ENCODE data around the gene FYN.
"Not testable (repeated sequence)": the region's sequence is repeated elsewhere in the genome, so short reads cannot be mapped to it uniquely, and the experiment has no call there.

FYN gene

GRCh38 chr6:111680811-111681609 is 192.2 kb downstream of the FYN start:
- not testable (repeated sequence) for ATAC-seq, DNase-seq

GRCh38 chr6:111680015-111680712 is 193.1 kb downstream of the FYN start:
- no peak for ATAC-seq
- DNase-seq: no peak

DNA sequence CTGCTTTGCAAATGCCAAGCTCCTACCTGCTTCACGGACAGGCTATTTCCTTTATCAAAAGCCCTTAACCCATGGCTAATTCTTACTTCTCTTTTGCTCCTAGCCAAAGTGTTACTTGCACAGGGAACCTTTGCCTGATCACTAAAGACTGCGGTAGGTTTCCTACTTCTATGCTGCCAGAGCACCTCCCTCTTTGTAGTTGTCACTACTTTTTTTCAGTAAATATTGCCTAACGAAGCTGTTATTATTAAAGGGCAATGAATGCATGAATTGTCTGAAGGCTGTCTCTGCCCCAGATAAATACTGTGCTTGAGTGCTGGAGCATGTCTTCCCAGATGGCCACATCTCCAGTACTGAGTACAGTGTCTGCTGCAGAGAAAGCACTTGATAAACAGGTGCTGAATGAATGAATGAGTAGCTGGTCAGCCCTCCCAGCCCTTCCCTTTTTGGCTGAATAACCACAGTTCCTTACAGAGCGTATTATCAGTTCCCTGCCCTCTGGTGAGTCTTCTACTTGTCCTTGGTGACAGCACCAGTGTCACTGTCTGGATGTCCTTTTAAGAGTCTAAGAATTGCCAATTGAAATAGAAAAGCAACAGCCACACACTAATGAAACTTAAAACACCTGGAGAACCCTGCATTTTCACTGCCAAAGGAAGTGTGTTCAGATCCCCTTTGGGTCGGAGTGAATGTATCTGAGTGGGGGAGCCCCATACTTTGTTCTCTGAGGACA is 194.0 kb downstream of the FYN start:
- ATAC-seq: no peak
- DNase-seq: no peak

DNA sequence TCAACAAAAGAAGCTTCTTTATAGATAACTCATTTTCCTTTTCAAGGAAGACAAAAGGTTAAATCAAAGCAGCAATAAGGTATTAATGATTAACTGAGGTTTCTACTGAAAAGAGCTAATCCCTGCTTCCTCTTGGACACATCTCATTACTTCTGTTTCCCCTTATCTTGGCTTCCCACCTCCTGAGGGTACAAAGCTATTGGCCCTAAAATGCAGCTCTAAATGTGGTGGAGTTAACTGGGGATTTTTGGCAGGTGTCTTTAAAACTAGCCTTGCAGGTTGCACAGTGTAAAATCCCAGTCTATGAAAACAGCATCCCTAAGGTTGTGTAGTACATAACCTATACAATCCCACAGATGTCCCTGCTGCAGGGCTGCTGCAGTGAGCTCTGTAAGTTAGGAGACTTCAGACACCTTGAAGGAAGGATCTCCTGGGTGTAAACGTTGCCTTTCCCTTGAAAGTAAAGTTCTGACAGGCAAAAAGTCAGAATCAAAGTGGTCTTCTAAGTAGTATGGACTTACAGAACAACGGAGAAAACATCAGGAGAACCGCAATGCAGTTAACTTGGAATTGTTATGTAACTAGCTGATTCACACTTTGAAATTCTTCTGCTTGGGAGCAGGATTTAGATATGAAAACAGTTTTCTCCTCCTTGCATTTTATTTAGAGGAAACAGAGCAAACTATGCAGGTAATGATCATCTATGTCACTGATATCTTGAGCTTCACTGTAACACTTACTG is 195.8 kb downstream of the FYN start:
- ATAC-seq: no peak
- DNase-seq: no peak

- ATAC-seq: no peak
Measured at GRCh38 chr6:111676383-111676782, 196.9 kb downstream of the FYN start.

DNA sequence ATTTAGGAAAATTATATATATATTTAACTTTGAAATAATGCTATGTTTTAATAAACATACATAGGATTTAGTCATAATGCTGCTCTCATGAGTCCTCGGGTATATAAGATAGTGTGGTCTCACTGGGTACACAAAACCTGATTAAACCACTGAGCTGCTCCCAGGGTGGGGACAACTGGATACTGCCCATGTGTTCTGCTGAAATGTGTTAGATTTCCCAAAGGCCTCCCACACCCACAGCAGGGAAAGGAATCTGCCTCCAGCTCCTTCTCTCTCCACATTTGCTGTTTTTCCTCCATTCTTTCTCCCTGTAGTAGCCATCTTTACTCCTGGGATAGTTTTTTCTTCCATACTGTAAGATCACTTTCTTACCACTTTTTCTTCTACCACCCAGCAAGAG is 198.4 kb downstream of the FYN start:
- ATAC-seq (no peak), DNase-seq (no peak)

More at GRCh38 chr6:111676383-111676782, 196.9 kb downstream of the FYN start:
- no peak for DNase-seq

GRCh38 chr6:111674413-111674812 is 198.8 kb downstream of the FYN start:
- DNase-seq (no peak), ATAC-seq (no peak)

GRCh38 chr6:111673937-111674336 is 199.3 kb downstream of the FYN start:
- no peak for ATAC-seq
- DNase-seq: no peak

DNA sequence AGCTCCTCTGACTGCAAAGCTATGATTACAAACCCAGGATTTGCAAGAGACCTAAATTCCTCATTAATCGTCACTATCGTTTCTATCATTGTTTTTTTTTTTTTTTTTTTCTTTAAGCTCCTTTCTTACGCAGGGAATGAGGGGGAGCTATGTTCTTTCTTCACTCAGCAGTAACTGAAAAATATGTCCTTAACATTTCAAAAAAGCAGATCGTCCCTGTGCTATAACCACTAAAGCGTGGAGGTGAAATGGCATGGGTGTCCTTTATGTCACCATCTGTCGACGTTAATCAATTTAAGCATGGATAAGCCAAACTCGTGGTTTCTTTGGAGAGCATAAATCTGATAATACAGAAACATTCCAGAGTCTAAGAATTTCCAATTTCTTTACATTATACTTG is 199.7 kb downstream of the FYN start:
- ATAC-seq: no peak
- DNase-seq: no peak

GRCh38 chr6:111672761-111673450 is 200.3 kb downstream of the FYN start:
- ATAC-seq (no peak), DNase-seq (no peak)

- ATAC-seq: no peak
- DNase-seq: no peak
Measured at GRCh38 chr6:111669326-111669725, 203.9 kb downstream of the FYN start.

DNA sequence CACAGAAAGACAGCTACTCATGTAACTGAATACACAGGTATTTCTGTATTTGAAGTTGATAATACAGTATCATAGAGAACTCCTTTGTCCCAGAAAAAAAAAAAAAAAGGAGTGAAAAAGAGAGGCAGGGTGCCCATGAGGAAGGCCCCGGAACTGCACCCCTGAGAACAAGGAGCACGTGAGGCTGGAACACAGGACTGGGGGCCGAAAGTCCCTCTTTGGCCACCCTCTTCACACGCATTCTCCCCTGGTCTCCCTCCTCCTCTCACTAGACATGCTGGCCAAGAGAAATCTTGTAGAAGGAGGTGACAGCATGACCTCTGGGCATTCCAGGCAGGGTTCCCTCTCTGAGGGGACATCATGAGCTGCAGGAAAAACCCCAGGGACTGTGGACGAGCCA is 204.8 kb downstream of the FYN start:
- no peak for ATAC-seq

DNA sequence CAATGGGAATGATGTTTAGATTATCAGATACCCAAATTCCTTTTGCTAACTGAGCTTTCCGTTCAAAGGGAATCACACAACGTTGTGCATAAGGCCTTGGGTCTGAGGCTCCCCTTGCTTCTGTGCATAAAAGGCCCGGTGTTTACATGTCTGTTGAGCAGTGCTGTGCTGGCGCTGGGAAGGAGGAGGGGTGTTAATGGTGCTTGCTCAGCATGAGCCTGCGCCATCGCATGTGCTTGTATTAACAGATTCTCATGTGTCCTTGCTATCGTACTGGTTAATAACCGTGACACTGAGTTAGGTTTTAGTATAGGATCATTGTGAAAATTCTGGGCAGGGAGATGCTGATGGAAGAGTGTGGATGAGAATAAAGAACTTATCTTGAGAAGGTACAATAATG is 205.3 kb downstream of the FYN start:
- DNase-seq: no peak
- ATAC-seq: no peak

More for the DNA sequence above, 204.8 kb downstream of the FYN start:
- DNase-seq: no peak

DNA sequence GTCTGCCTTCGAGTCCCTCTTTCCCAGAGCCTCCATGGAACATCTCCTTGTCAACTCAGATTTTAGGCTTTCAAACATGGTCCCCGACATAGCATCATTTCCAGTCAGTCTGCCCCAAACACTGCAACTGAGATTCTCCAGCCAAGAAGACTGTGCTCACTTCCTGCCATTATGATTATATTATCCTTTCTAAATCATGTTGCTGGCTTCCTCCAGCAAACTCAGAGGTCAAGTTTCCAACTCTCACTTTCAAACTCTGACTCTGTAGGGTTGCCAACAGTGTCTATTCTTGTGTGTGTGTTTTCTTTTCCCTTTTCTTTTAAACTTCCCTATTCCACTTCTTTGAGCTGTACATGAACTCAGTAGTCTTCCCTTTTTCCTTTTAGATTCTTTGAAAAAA is 206.4 kb downstream of the FYN start:
- DNase-seq (no peak), ATAC-seq (no peak)

- no peak for DNase-seq
Measured at GRCh38 chr6:111664565-111665030, 208.7 kb downstream of the FYN start.

GRCh38 chr6:111663692-111664564 is 209.3 kb downstream of the FYN start:
- no peak for ATAC-seq

More at GRCh38 chr6:111664565-111665030, 208.7 kb downstream of the FYN start:
- no peak for ATAC-seq

DNA sequence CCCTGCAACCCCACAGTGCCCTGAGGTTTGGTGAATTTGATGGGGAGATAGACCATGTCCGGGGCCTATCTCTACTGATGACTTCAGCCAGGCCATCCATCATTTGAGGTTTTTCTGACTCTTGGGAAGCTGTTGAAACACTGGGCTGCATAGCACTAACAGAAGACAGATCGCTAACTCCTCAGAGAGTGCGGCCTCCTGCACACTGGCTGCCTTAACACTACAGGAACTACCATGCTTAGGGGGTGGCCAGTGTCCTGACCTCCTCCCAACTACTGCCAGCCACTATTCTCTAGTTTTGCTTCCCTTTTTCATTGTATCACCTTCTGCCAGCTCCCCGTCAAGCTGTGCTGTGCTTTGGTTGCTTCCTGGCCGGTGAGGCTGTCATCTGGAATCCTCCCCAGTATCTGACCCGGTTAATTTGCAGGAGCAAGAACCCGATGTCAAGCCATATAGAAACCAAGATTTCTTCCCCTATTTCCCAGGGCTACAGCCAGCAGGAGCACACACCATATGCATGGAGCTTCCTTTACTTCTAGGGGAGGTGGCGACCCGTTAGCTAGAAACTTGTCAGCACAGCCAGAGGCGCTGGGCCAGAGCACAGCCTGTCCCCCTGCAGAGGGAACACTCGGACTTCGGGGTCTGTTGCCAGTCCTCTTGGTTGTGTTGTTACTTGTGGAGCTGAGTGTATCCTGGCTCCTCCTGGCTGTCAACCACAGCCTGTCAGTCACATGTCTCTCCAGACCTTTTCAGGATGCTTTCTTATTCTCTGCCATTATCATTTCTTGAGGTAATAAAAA is 210.3 kb downstream of the FYN start:
- ATAC-seq: peak; percentile 7
- DNase-seq: no peak

More at GRCh38 chr6:111663692-111664564, 209.3 kb downstream of the FYN start:
- no peak for DNase-seq

DNA sequence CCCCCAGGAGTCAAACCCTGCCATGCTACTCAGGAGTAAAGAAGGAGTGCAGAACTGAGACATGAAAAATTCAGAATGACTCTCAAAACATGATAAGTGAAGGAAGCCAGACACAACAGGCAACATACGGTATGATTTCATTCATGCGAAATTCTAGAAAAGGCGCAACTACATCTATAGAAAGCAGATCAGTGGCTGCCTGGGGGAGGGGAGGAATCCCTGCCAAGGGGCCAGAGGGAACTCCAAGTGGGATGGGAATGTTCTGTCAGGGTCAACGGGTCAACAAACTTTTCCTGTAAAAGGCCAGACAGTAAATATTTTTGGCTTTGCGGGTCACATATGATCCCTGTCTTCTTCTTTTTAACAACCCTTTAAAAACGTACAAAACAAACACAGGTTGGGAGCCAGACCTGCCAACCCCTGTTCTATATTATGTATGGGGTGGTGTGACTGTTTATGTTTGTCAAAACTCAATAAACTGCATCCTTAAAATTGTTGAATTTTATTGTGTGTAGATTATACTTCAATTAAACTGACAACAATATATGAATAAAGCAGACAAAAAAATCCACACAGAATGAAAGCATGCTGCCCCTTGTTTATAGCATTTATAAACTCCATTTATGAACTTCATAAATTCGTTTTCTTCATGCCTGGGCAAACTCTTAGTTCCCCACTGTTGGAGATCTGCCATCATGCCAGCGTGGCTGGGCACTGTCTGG is 211.0 kb downstream of the FYN start:
- no peak for DNase-seq
- ATAC-seq: no peak

DNA sequence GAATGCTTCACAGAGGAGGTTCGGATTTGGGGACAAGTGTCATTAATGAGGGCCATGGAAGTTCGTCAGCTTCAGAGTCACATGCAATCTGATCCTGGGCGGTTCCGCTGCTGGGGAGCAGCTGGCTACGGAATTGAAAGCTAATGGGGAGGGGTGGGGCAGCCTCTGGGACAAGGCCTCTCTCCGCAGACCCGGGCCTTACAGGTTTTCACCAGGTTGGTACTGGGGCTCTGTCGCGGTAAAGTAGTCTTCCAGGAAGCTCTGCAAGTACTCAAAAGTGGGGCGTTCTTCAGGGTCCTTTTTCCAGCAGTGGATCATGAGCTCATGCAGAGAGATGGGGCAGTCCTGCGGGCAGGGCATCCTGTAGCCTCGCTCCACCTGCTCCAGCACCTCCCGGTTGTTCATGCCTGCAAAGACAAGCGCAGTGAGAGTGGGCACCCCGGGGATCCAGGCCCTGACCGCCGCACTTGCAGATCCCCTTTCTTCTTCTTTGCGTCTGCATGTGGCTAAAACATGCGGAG is 211.7 kb downstream of the FYN start:
- no peak for DNase-seq
- no peak for ATAC-seq
